HepG2 (cell line): ENCODE results near the gene HID1.

Experiments
- ARHGAP35 ChIP-seq: sonication (generic); formaldehyde crosslinking; IDR thresholded peaks from 2 replicates; pipeline ENCODE4 v1.9.0; 2022; ENCODE audit warnings: mild to moderate bottlenecking, inconsistent platforms, moderate library complexity, missing genetic modification reagents, borderline replicate concordance
- CTCF ChIP-seq: sonication (generic); formaldehyde crosslinking; IDR thresholded peaks from 2 replicates; pipeline ENCODE4 v1.5.0; 2020; ENCODE audit warnings: mild to moderate bottlenecking, missing genetic modification reagents, moderate library complexity
- EZH2 ChIP-seq: conservative IDR thresholded peaks from 2 replicates; pipeline ENCODE4 v1.6.1; 2012; ENCODE audit warnings: mild to moderate bottlenecking, low read depth, low read length, moderate library complexity
- GFI1 ChIP-seq: sonication (generic); formaldehyde crosslinking; IDR thresholded peaks from 2 replicates; pipeline ENCODE4 v1.5.0; 2020; ENCODE audit warnings: missing genetic modification reagents, mild to moderate bottlenecking, borderline replicate concordance
- NFATC3 ChIP-seq: sonication (generic); formaldehyde crosslinking; IDR thresholded peaks from 2 replicates; pipeline ENCODE4 v1.5.1; 2020; ENCODE audit warnings: mild to moderate bottlenecking, missing genetic modification reagents
- POLR2A ChIP-seq, 2 experiments: IDR thresholded peaks; 2 replicates each; pipeline ENCODE4 v1.6.1; 2011; ENCODE audit warnings: low read depth in 2 of 2, low read length in 2 of 2, mild to moderate bottlenecking in 1 of 2, moderate library complexity in 1 of 2; ENCODE audit not compliant: insufficient read depth in 1 of 2
- TBP ChIP-seq: sonication (generic); formaldehyde crosslinking; IDR thresholded peaks from 2 replicates; pipeline ENCODE4 v1.5.0; 2020; ENCODE audit warnings: missing genetic modification reagents
- ZNF24 ChIP-seq: fragments of 450-650 bp; IDR thresholded peaks from 2 replicates; pipeline ENCODE4 v1.6.1; 2017; ENCODE audit warnings: antibody characterized with exemption, mild to moderate bottlenecking
- ZNF605 ChIP-seq: sonication (generic); formaldehyde crosslinking; IDR thresholded peaks from 2 replicates; pipeline ENCODE4 v1.8.0; 2022; ENCODE audit warnings: mild to moderate bottlenecking, missing genetic modification reagents
- ZNF768 ChIP-seq: sonication (generic); formaldehyde crosslinking; IDR thresholded peaks from 2 replicates; pipeline ENCODE4 v1.4.0; 2020; ENCODE audit warnings: missing genetic modification reagents
- ZNF790 ChIP-seq: sonication (generic); formaldehyde crosslinking; IDR thresholded peaks from 2 replicates; pipeline ENCODE4 v1.8.0; 2022; ENCODE audit warnings: missing genetic modification reagents, mild to moderate bottlenecking, borderline replicate concordance
- TF ChIP-seq, protein P1 (sequence below): sonication (generic); formaldehyde crosslinking; IDR thresholded peaks from 2 replicates; pipeline ENCODE4 v1.4.0; 2020; ENCODE audit warnings: low read depth, missing genetic modification reagents
- TF ChIP-seq, protein P2 (sequence below): fragments of 450-650 bp; IDR thresholded peaks from 2 replicates; pipeline ENCODE4 v1.6.1; 2017; ENCODE audit warnings: mild to moderate bottlenecking

DNA sequence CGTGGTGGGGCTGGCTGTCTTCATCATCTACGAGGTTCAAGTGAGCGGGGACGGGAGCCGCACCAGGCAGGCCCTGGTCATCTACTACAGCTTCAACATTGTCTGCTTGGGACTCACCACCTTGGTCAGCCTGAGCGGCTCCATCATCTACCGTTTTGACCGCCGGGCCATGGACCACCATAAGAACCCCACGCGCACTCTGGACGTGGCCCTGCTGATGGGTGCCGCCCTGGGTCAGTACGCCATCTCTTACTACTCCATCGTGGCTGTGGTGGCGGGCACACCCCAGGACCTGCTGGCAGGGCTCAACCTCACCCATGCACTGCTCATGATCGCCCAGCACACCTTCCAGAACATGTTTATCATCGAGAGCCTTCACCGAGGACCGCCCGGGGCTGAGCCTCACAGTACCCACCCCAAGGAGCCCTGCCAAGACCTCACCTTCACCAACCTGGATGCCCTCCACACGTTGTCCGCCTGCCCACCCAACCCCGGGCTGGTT is 42.0 kb downstream of the HID1 start:
- TF ChIP-seq NFATC3 (CRISPR knock-in tag) (no peak), ZNF24 (no peak), TBP (CRISPR knock-in tag) (no peak), CTCF (CRISPR knock-in tag) (no peak), POLR2A (IDR thresholded peaks at IDR 0.05; ENCODE audit: insufficient read depth in 1 of 2, low read depth in 2 of 2, low read length in 2 of 2) (no peak), EZH2 (no peak), GFI1 (CRISPR knock-in tag) (no peak), ZNF768 (CRISPR knock-in tag) (no peak), ARHGAP35 (CRISPR knock-in tag) (no peak), ZNF790 (no peak), ZNF605 (CRISPR knock-in tag) (no peak)
- TF ChIP-seq, protein P1, sequence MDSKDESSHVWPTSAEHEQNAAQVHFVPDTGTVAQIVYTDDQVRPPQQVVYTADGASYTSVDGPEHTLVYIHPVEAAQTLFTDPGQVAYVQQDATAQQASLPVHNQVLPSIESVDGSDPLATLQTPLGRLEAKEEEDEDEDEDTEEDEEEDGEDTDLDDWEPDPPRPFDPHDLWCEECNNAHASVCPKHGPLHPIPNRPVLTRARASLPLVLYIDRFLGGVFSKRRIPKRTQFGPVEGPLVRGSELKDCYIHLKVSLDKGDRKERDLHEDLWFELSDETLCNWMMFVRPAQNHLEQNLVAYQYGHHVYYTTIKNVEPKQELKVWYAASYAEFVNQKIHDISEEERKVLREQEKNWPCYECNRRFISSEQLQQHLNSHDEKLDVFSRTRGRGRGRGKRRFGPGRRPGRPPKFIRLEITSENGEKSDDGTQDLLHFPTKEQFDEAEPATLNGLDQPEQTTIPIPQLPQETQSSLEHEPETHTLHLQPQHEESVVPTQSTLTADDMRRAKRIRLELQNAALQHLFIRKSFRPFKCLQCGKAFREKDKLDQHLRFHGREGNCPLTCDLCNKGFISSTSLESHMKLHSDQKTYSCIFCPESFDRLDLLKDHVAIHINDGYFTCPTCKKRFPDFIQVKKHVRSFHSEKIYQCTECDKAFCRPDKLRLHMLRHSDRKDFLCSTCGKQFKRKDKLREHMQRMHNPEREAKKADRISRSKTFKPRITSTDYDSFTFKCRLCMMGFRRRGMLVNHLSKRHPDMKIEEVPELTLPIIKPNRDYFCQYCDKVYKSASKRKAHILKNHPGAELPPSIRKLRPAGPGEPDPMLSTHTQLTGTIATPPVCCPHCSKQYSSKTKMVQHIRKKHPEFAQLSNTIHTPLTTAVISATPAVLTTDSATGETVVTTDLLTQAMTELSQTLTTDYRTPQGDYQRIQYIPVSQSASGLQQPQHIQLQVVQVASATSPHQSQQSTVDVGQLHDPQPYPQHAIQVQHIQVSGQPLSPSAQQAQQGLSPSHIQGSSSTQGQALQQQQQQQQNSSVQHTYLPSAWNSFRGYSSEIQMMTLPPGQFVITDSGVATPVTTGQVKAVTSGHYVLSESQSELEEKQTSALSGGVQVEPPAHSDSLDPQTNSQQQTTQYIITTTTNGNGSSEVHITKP (CRISPR knock-in tag) = no peak
- TF ChIP-seq, protein P2, sequence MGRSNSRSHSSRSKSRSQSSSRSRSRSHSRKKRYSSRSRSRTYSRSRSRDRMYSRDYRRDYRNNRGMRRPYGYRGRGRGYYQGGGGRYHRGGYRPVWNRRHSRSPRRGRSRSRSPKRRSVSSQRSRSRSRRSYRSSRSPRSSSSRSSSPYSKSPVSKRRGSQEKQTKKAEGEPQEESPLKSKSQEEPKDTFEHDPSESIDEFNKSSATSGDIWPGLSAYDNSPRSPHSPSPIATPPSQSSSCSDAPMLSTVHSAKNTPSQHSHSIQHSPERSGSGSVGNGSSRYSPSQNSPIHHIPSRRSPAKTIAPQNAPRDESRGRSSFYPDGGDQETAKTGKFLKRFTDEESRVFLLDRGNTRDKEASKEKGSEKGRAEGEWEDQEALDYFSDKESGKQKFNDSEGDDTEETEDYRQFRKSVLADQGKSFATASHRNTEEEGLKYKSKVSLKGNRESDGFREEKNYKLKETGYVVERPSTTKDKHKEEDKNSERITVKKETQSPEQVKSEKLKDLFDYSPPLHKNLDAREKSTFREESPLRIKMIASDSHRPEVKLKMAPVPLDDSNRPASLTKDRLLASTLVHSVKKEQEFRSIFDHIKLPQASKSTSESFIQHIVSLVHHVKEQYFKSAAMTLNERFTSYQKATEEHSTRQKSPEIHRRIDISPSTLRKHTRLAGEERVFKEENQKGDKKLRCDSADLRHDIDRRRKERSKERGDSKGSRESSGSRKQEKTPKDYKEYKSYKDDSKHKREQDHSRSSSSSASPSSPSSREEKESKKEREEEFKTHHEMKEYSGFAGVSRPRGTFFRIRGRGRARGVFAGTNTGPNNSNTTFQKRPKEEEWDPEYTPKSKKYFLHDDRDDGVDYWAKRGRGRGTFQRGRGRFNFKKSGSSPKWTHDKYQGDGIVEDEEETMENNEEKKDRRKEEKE = no peak
